K562 (cell line): ENCODE results near the gene TRPM2. TPM values are rescaled to one million over a fixed set of nuclear protein-coding genes. Genes with fewer than 3 reads are reported as not detected.

Experiments
- ATAC-seq: fragments of 200-7000 bp; cut with Tn5 transposase; 3 replicates; pipeline ENCODE4 v1.9.1; 2020; ENCODE audit warnings: moderate library complexity
- BruUV-seq: library from RNA; stranded (reverse); fragments of 400-500 nt; replicated peaks from 2 replicates; lab custom pipeline; 2021; lab: Mats Ljungman, UMichigan
- CTCF ChIA-PET: fragments of 300-600 bp; formaldehyde crosslinking; extraction: SDS; loops from one replicate; lab custom pipeline; 2021; ENCODE audit warnings: low intra/inter-chr PET ratio; lab: Yijun Ruan, JAX
- POLR2A ChIA-PET: fragments of 300-600, 350-650 bp; sonication (Branson Sonifier 250); formaldehyde crosslinking; extraction: SDS; loops from one replicate; lab custom pipeline; 2021; ENCODE audit warnings: antibody characterized with exemption, inconsistent platforms; lab: Yijun Ruan, JAX
- DNase-seq, 4 experiments: peaks; one replicate each; pipeline versions ENCODE4 v3.0.0 to v3.0.0-alpha.2; 2011 to 2018; ENCODE audit warnings: low spot score in 3 of 4, mixed read lengths in 3 of 4; ENCODE audit errors: extremely low read depth in 1 of 4
- FAIRE-seq: peaks from 2 replicates; lab custom pipeline; 2011; peaks lifted over from hg19 to GRCh38; lab: Jason Lieb, UNC
- H2AFZ ChIP-seq: 2 replicates; pipeline ENCODE4 v1.6.0; 2011; ENCODE audit warnings: low read depth, low read length, control low read depth, inconsistent platforms
- H3K27ac ChIP-seq: fragments of 200-600 bp; 3 replicates; pipeline ENCODE4 v1.8.0; 2011; ENCODE audit warnings: low read depth, mild to moderate bottlenecking, control low read depth, inconsistent platforms, low read length, moderate library complexity, mixed read lengths; ENCODE audit errors: extremely low read depth
- H3K27me3 ChIP-seq, 2 experiments: fragments of 300-600 bp in 1 of 2; 2 replicates in 1 of 2; 3 replicates in 1 of 2; pipeline versions ENCODE4 v1.6.0 to v1.8.0; 2011; ENCODE audit warnings: inconsistent platforms in 2 of 2, low read length in 2 of 2, mild to moderate bottlenecking in 1 of 2, mixed read lengths in 1 of 2, moderate library complexity in 1 of 2; ENCODE audit not compliant: control insufficient read depth in 2 of 2, insufficient read depth in 2 of 2
- H3K36me3 ChIP-seq: fragments of 300-600 bp; 3 replicates; pipeline ENCODE4 v1.8.0; 2011; ENCODE audit warnings: mild to moderate bottlenecking, low read length, inconsistent platforms; ENCODE audit not compliant: control insufficient read depth, insufficient read depth
- H3K4me1 ChIP-seq, 2 experiments: fragments of 200-600 bp in 1 of 2; replicated peaks in 1 of 2; 2 replicates in 1 of 2; 3 replicates in 1 of 2; pipeline versions ENCODE4 v1.5.1 to v1.8.0; 2011; ENCODE audit warnings: inconsistent platforms in 2 of 2, low read length in 2 of 2, mild to moderate bottlenecking in 1 of 2, mixed read lengths in 1 of 2, moderate library complexity in 1 of 2; ENCODE audit not compliant: control insufficient read depth in 2 of 2, insufficient read depth in 2 of 2
- H3K4me2 ChIP-seq: 2 replicates; pipeline ENCODE4 v1.6.1; 2011; ENCODE audit warnings: low read length, control low read depth, inconsistent platforms, mixed read lengths; ENCODE audit not compliant: insufficient read depth
- H3K4me3 ChIP-seq: fragments of 200-600 bp; sonication (generic), shearing (Covaris generic); 2 replicates; pipeline ENCODE4 v1.5.1; 2016; ENCODE audit warnings: control low read depth, inconsistent platforms
- H3K79me2 ChIP-seq: fragments of 200-600 bp; 3 replicates; pipeline ENCODE4 v1.8.0; 2011; ENCODE audit warnings: low read length, inconsistent platforms; ENCODE audit not compliant: control insufficient read depth, insufficient read depth
- H3K9ac ChIP-seq, 2 experiments: 2 replicates each; pipeline versions ENCODE4 v1.6.0 to v1.6.1; 2011; ENCODE audit warnings: low read depth in 2 of 2, low read length in 2 of 2, control low read depth in 1 of 2, inconsistent platforms in 1 of 2, mild to moderate bottlenecking in 1 of 2, mixed read lengths in 1 of 2; ENCODE audit not compliant: insufficient read depth in 1 of 2
- H3K9me1 ChIP-seq: one replicate; pipeline ENCODE4 v1.6.0; 2011; ENCODE audit warnings: inconsistent platforms, mild to moderate bottlenecking, low read length, moderate library complexity; ENCODE audit not compliant: control insufficient read depth, insufficient read depth
- H3K9me3 ChIP-seq: replicated peaks from 2 replicates; pipeline ENCODE4 v1.5.1; 2011; ENCODE audit warnings: low read depth, low read length, inconsistent platforms; ENCODE audit not compliant: control insufficient read depth, insufficient read depth
- H4K20me1 ChIP-seq: replicated peaks from 2 replicates; pipeline ENCODE4 v1.6.1; 2011; ENCODE audit warnings: low read length, inconsistent platforms, mixed read lengths; ENCODE audit not compliant: control insufficient read depth, insufficient read depth
- CBX8 ChIP-seq: fragments of 200-600 bp; sonication (generic); IDR thresholded peaks from 2 replicates; pipeline ENCODE4 v1.6.1; 2012; ENCODE audit warnings: borderline replicate concordance, mixed run types, low read depth, mild to moderate bottlenecking, moderate library complexity, mixed read lengths, low read length, control low read depth, inconsistent platforms; ENCODE audit not compliant: poor library complexity, severe bottlenecking; ENCODE audit errors: extremely low read depth
- DNMT1 ChIP-seq: fragments of 450-650 bp; IDR thresholded peaks from 2 replicates; pipeline ENCODE4 v1.6.1; 2016; ENCODE audit warnings: antibody characterized with exemption, mild to moderate bottlenecking
- HES1 ChIP-seq: fragments of 450-650 bp; IDR thresholded peaks from 2 replicates; pipeline ENCODE4 v1.6.1; 2016; ENCODE audit warnings: low read depth, mild to moderate bottlenecking, moderate library complexity
- MXD1 ChIP-seq: fragments of 250-450 bp; sonication (Bioruptor Pico); IDR thresholded peaks from 2 replicates; pipeline ENCODE4 v1.8.0; 2021; ENCODE audit warnings: borderline replicate concordance, mild to moderate bottlenecking, moderate library complexity; ENCODE audit not compliant: poor library complexity, severe bottlenecking
- NFE2 ChIP-seq: IDR thresholded peaks from 2 replicates; pipeline ENCODE4 v1.6.1; 2014; ENCODE audit warnings: antibody characterized with exemption, low read depth
- NR4A1 ChIP-seq, 2 experiments: fragments of 250-450 bp in 1 of 2; fragments of 450-650 bp in 1 of 2; sonication (Bioruptor Pico) in 1 of 2; IDR thresholded peaks; 2 replicates each; pipeline versions ENCODE4 v1.4.0 to v1.6.1; 2016 to 2020; ENCODE audit warnings: mild to moderate bottlenecking in 2 of 2, missing compliant biosample characterization in 1 of 2, missing genetic modification characterization in 1 of 2, moderate library complexity in 1 of 2
- POLR2A ChIP-seq: fragments of 450-650 bp; conservative IDR thresholded peaks from 2 replicates; pipeline ENCODE4 v1.6.1; 2016
- POLR2G ChIP-seq: fragments of 200-400 bp; formaldehyde crosslinking; IDR thresholded peaks from 2 replicates; pipeline ENCODE4 v1.6.1; 2017; ENCODE audit warnings: low read depth, mild to moderate bottlenecking, antibody characterized with exemption, low read length, moderate library complexity
- RBFOX2 ChIP-seq: fragments of 200-400 bp; formaldehyde crosslinking; IDR thresholded peaks from 2 replicates; pipeline ENCODE4 v1.6.1; 2017; ENCODE audit warnings: low read depth, mild to moderate bottlenecking, low read length, moderate library complexity
- SP2 ChIP-seq: IDR thresholded peaks from 2 replicates; pipeline ENCODE4 v1.6.1; 2011; ENCODE audit warnings: mild to moderate bottlenecking, low read depth, low read length, moderate library complexity; ENCODE audit not compliant: poor library complexity, severe bottlenecking; ENCODE audit errors: extremely low read depth
- ZNF174 ChIP-seq: fragments of 250-450 bp; sonication (Bioruptor Pico); IDR thresholded peaks from 2 replicates; pipeline ENCODE4 v1.4.0; 2020; ENCODE audit warnings: mild to moderate bottlenecking
- ZNF644 ChIP-seq: fragments of 200-800 bp; sonication (Bioruptor generic); IDR thresholded peaks from 2 replicates; pipeline ENCODE4 v1.6.1; 2016; ENCODE audit warnings: low read depth, missing genetic modification characterization, missing compliant biosample characterization
- WGBS: fragments of 100-300 bp; shearing (Covaris generic); methylation state at CpG from one replicate; pipeline ENCODE4 v1.1.6; 2016; ENCODE audit warnings: low coverage, mixed read lengths; ENCODE audit not compliant: insufficient coverage; ENCODE audit errors: missing lambda C conversion rate; 5-methylcytosine and 5-hydroxymethylcytosine counted together
- in situ Hi-C: fragments of 300-500 bp; cut with MboI; formaldehyde crosslinking; loops from 4 replicates; pipeline ENCODE4 v1.15.0; 2018; ENCODE audit warnings: inconsistent platforms, mixed read lengths
- intact Hi-C: fragments of 100-400 bp; cut with micrococcal nuclease; formaldehyde crosslinking; loops from 2 replicates; pipeline ENCODE4 v1.14.2; 2022
- polyA plus RNA-seq, 8 experiments: library from polyadenylated mRNA; depleted of rRNA in 4 of 8; stranded (reverse) in 5 of 8; unstranded in 3 of 8; fragments of >200 nt; fragmentation: Nextera tagmentation in 2 of 8; fragmentation: Illumina TruSeq in 1 of 8; extraction: Ambion mirVana in 2 of 8; extraction: Trizol in 1 of 8; gene quantifications; 2 replicates each; pipeline versions ENCODE4 v1.2.1 to v1.2.3, GENCODE V29; 2011 to 2014; ENCODE audit warnings: inconsistent platforms in 1 of 8, missing spikeins in 1 of 8
- total RNA-seq, 7 experiments: library from RNA; depleted of rRNA in 6 of 7; stranded (reverse); fragments of >200 nt in 6 of 7; fragmentation: Illumina TruSeq in 2 of 7; extraction: Trizol in 2 of 7; gene quantifications; 2 replicates each; pipeline versions ENCODE4 v1.2.1 to v1.2.3, GENCODE V29; 2011 to 2021; ENCODE audit warnings: low replicate concordance in 1 of 7

The TRPM2 gene
- total and polyA plus RNA-seq, 9 of the 15 experiments (the other 6 are each of a cell fraction or from before 2014, with no cell fraction given): 0.33 to 2.1 (median 0.98) TPM; not detected in 2

- TF ChIP-seq MXD1 (CRISPR knock-in tag) (no peak), ZNF174 (CRISPR knock-in tag) (no peak), HES1 (no peak), CBX8 (no peak), NR4A1 (CRISPR knock-in tag; IDR thresholded peaks at IDR 0.05) (no peak), NR4A1 (tag; IDR thresholded peaks at IDR 0.05) (no peak), NFE2 (no peak), ZNF644 (tag) (no peak), POLR2A (no peak)
Measured at GRCh38 chr21:44313451-44313850, 40.0 kb upstream of the TRPM2 start (continued).

- CTCF ChIA-PET: no interaction called here
- TF ChIP-seq POLR2G (peak; percentile 48), RBFOX2 (peak; percentile 22; the same call in 1 of the 2 replicates), DNMT1 (no peak), SP2 (no peak)
- no peak overlapping the region for H3K27ac ChIP-seq
- intact Hi-C loops (no loop called here), in situ Hi-C loops (no loop called here)
- POLR2A ChIA-PET: interaction anchor here (1.2 to 1.5 kb wide), 2 partner anchors 9 to 21 kb away, joined by 3 to 6 read pairs; no protein-coding TSS in a partner anchor
- no peak for ATAC-seq
- H3K9ac ChIP-seq: peak overlapping the region in 1 of 2 experiments; percentile 9; a peak in 1 of 4 replicates
- H3K4me1 ChIP-seq: peaks cover 0 to 29% of the 10 kb centered on the region in 2 experiments; a peak in 1 of 5 replicates
- BruUV-seq: no TSS peak
- no peaks in the 10 kb centered on the region for H4K20me1 ChIP-seq
- H2AFZ ChIP-seq: no peak overlapping the region
- 92% methylated on average over 12 of the region's 15 CpGs for WGBS
- H3K9me1 ChIP-seq: no peaks in the 10 kb centered on the region
- H3K4me2 ChIP-seq: no peak overlapping the region
- no peak for FAIRE-seq
- H3K36me3 ChIP-seq: peaks cover 75% of the 10 kb centered on the region; the same call in 2 of the 3 replicates
- no peak for DNase-seq
- H3K4me3 ChIP-seq: no peak overlapping the region
- no peaks in the 10 kb centered on the region for H3K79me2 ChIP-seq
- no peaks in the 10 kb centered on the region for H3K27me3 ChIP-seq
- H3K9me3 ChIP-seq: no peaks in the 10 kb centered on the region
Measured at GRCh38 chr21:44314128-44314527, 39.3 kb upstream of the TRPM2 start.
